ENCODE measurements around the gene FMNL2.

The FMNL2 gene

DNA sequence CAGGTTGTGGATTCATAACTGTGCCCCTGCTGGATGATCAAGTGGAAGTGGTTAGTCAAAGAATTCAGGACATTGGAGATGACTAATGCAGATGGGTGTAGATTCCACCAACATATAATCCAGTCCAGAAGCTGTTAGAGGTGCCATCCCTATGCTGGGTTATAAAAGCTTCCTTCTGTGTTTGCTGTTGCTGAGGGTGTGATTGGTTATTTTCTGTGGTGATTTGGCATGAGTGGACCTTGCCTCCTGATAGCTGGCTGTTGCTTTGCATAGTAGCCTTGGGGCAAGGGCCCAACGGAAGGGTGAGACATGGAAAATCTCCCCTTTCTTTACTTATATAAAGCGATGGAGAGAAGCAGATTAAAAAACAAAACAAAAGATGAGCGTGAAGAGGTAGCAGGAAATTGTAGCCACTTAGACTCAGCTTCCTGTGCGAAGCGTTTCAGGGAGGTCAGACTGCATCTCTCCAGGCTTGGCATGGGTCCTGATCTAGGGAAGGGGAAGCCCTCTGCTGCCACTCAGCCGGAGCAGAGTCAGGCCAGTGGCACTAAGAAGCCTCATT lies 190.4 kb downstream of the FMNL2 start:
- peak; percentile 86 for DNase-seq (ENCODE audit: low spot score)

GRCh38 chr2:152529420-152530115 lies 194.6 kb downstream of the FMNL2 start:
- no peak for DNase-seq (ENCODE audit: low spot score)

GRCh38 chr2:152532241-152532640 lies 197.3 kb downstream of the FMNL2 start:
- DNase-seq (ENCODE audit: low spot score): no peak

GRCh38 chr2:152534460-152535135 lies 199.6 kb downstream of the FMNL2 start:
- no peak for DNase-seq (ENCODE audit: low spot score)

DNA sequence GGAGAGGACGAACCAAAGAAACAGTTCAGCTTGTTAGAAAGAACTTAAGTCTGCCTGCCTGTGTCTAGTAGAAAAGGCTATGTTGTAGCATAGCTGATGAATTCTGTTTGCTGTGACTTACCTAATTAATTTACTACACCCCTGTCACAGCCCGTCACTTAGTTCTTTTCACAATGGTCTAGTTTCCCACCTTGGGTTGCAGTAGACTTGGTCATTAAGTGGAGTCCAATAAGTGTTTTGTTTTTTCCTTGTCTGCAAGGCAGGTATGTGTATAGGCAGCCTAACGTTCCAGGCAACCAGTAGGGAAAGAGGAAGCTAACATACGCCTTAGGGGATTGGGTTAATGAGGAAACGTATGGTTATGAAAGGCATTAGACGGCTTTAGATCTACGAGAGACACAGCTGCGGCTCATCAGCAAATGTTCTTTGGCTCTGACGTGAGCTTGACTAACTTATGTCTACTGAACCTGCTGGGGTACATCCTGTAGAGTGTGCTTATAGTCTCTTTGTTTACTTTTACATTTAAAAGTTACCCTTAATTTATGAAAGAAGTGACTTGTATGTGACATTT lies 202.2 kb downstream of the FMNL2 start:
- DNase-seq (ENCODE audit: low spot score): no peak

DNA sequence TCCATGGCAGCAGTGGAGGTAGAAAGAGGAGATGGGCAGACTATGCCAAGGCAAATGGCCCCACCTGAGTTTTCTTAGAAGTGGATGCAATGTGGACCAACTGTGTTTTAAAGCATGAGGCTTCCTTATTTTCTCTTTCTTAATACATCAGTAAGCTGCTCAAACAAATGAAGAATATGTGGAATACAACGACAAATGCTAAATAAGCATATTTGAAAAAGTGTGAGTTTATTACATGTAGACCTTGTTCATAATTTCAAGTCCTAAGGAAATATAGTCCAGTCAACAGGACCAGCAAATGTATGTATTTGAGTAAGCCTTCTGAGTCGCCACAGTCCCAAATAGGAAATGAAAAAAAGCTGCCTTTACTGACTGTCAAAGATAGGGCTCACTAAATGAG lies 204.4 kb downstream of the FMNL2 start:
- no peak for DNase-seq (ENCODE audit: low spot score)

GRCh38 chr2:152541712-152542111 lies 206.7 kb downstream of the FMNL2 start:
- DNase-seq (ENCODE audit: low spot score): no peak

GRCh38 chr2:152542337-152542994 lies 207.5 kb downstream of the FMNL2 start:
- no peak for DNase-seq (ENCODE audit: low spot score)

DNA sequence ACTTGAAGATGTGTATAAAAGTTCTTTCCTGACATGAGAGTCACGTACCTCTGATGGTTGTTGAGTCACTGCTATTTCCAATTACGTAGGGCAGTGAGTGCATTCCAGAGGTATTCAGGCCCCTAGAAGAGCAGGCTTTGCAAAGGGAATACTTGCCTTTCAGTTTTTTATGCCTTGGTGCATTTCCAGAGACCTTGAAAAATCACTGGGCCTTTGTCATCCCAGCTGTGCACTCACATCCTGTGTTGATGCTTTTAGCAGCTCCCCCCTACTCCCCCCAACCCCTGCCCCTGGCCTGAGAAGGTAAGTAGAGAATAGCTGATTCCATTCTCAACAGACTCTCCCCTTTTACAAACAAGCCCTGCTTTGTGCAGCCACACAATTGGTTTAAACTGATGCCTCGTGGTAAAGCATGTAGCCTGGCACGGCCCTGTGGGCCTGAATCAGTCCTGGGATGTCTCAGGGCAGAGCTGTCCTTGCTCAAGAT lies 208.1 kb downstream of the FMNL2 start:
- DNase-seq (ENCODE audit: low spot score): peak; percentile 97

- DNase-seq (ENCODE audit: low spot score): no peak
These were observed 208.7 kb downstream of the FMNL2 start for GRCh38 chr2:152543717-152544116.

- DNase-seq (ENCODE audit: low spot score): no peak
These were observed 209.7 kb downstream of the FMNL2 start for GRCh38 chr2:152544638-152545037.

DNA sequence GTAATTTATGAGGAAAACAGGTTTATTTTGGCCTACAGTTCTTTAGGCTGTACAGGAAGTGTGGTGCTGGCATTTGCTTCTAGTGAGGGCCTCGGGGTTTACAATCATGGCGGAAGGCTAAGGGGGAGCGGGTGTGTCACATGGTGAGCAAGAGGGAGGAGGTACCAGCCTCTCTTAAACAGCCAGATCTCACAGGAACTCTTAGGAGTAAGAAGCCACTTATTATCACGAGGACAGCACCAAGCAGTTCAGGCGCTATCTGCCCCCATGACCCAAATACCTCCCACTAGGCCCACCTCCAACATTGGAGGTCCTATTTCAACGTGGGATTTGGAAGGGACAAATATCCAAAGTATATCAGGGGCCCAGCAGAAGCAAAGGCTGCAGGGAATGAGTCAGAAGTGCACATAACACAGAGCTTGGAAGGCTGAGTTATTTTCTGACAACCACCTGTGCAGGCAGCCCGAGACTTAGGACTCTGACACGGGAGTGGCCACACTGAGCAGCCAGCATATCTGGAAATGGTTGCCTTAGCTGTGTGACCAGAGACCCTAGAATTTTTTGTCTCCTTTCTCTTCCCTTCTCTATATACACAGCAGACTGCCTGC lies 211.4 kb downstream of the FMNL2 start:
- DNase-seq (ENCODE audit: low spot score): peak; percentile 50

- peak; percentile 64 for DNase-seq (ENCODE audit: low spot score)
These were observed 213.3 kb downstream of the FMNL2 start for GRCh38 chr2:152548111-152548875.

DNA sequence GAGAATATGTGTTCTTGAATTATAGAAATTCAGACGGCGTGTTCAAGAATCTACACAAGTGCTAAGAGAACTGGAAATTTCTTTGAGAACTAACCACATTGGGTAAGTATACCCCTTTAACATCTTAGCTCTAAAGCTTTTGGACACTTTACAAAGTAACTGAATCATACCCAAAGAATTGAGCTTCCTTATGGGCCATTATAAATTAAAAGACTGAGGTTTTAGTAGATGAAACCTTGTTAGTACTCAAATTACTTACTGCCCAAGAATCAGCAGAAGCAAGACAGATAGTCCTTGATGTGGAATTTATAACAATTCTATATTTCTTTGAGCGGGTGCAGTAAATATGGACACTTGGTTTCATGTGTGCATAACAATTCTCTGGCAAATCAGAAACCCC lies 214.0 kb downstream of the FMNL2 start:
- no peak for DNase-seq (ENCODE audit: low spot score)

- DNase-seq (ENCODE audit: low spot score): peak; percentile 93
These were observed 214.4 kb downstream of the FMNL2 start for GRCh38 chr2:152549423-152549822.

DNA sequence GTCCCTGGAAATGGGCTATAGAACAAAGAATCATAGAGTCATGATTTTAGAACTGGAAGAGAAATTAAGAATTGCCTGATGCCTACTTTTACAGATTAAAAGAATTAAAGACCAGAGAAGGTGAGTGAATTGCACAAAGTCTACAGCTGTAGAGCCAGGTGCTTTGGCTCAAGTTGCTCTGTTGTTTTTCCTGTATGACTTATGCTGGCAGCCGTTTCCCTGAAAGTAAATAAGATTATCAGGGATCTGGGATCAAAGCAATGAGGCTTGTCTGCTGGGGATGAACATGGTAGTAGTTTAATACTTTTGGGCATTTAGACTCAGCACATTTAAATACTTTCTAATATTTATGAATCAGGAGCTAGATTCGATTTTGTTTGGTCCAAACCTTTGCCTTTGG lies 215.4 kb downstream of the FMNL2 start:
- no peak for DNase-seq (ENCODE audit: low spot score)

DNA sequence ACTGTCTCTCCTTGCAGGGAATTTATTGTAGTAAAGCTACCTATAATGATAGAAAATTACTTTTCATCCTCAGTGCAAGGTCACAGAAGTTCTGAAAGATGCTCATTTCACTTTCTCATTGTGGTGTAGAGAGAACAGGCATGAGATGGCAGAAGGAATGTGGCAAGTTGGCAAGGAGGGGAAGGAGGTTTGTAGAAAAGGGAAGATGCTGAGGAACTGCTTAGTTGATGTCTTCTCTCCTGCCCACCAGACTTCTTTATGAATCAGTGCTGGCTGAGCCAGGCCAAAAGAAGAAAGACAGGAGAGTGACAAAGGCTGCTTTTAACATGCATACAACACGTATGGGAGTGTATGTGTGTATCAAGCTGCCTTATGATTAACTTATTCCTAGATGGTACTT lies 217.9 kb downstream of the FMNL2 start:
- peak; percentile 19 for DNase-seq (ENCODE audit: low spot score)

DNA sequence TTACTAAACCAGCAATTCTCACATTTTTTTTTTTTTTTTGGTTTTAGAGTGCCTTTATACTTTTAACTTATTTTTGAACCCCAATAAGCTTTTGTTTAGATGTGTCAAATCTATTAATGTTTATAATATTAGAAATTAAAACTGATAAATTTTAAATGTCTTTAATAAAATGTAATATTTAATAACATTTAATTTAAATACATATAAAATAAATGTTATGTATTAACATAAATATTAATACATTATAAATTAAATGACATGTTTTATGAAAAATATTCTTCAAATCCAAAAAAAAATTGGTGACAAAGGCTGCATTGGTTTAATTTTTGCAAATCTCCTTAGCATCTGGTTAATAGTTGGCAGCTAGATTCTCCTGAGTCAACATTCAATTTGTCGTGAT lies 218.5 kb downstream of the FMNL2 start:
- no peak for DNase-seq (ENCODE audit: low spot score)

DNA sequence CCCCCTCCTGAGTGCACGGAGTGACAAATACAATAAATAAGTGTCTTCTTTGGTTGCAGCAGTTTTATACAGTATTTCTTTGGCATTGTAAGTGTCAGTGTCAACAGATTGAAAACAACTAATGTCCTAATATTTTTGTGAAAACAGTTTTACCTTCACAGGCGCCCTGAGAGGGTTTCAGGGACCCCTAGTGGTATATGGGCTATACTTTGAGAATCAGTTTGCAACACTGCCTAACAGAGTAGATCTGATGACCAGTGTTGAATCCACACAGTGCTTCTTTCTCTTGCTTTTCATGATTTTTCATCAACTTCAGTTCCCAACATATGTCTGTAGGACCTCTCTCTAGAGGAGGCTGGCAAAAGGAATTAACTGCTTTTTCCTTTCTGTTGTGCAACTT lies 220.1 kb downstream of the FMNL2 start:
- no peak for DNase-seq (ENCODE audit: low spot score)

- DNase-seq (ENCODE audit: low spot score): no peak
These were observed 221.5 kb downstream of the FMNL2 start for GRCh38 chr2:152556506-152556905.

DNA sequence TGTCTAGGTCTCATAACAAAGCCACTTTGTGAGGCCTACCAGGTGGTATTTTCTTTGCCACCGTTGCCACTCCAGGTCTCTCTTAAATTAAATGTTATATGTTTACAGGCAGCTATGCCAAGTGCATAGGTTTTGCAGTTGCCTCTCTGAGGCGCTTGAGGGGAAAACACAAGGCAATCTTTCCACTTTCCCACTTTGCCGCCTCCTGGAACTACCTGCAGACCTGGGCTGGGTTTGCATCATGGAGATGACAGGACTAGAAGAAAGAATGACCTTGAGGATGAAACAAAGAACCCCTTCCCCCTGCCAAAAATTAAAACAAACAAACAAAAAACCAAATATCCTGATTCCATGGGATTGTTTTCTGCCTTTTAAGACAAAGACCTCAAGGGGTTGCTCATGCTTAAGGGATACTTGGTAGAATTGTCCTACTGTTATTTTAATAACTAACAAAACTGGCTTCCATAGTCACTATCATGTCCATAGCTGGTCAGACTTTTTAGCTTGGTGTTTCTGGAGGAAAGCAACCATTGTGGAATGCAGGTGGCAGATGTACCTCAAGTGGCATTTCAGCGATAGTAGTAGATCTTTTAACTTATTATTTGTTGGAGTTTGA lies 222.4 kb downstream of the FMNL2 start:
- no peak for DNase-seq (ENCODE audit: low spot score)
